Activated CD4-positive, alpha-beta T cell treated with anti-CD3 and anti-CD28 coated beads for 36 hours (primary cell): ENCODE data around the gene CENPU. TPM values are rescaled to one million over a fixed set of nuclear protein-coding genes. Genes with fewer than 3 reads are reported as not detected.
"Not testable (repeated sequence)": the region's sequence is repeated elsewhere in the genome, so short reads cannot be mapped to it uniquely, and the experiment has no call there.

Experiments used
- ATAC-seq: fragments of 200-7000 bp; cut with Tn5 transposase; one replicate; pipeline ENCODE4 v1.10.0; 2021; ENCODE audit warnings: mild to moderate bottlenecking, moderate library complexity
- CTCF ChIA-PET: fragments of 350-600 bp; sonication (Branson Sonifier 250); formaldehyde crosslinking; loops from one replicate; lab custom pipeline; 2021; ENCODE audit warnings: antibody characterized with exemption; lab: Charles Lee
- POLR2A ChIA-PET: fragments of 350-600 bp; sonication (Branson Sonifier 250); formaldehyde crosslinking; loops from one replicate; lab custom pipeline; 2021; ENCODE audit warnings: antibody characterized with exemption, inconsistent platforms; lab: Charles Lee
- DNase-seq: peaks from one replicate; pipeline ENCODE4 v3.0.0-alpha.2; 2020
- H3K27ac Mint-ChIP-seq: one replicate; pipeline ENCODE4 v1.8.0; 2021; ENCODE audit warnings: mixed read lengths
- H3K27me3 Mint-ChIP-seq: one replicate; pipeline ENCODE4 v1.8.0; 2021; ENCODE audit warnings: mixed read lengths
- H3K36me3 Mint-ChIP-seq: one replicate; pipeline ENCODE4 v1.8.0; 2021; ENCODE audit warnings: low read depth, mixed read lengths
- H3K4me1 Mint-ChIP-seq: one replicate; pipeline ENCODE4 v1.8.0; 2021; ENCODE audit warnings: mixed read lengths
- H3K4me3 Mint-ChIP-seq: one replicate; pipeline ENCODE4 v1.8.0; 2021; ENCODE audit warnings: mild to moderate bottlenecking, moderate library complexity, mixed read lengths
- H3K9me3 Mint-ChIP-seq: one replicate; pipeline ENCODE4 v1.8.0; 2021; ENCODE audit warnings: low read depth, mixed read lengths
- intact Hi-C, 2 experiments: fragments of 100-400 bp; cut with DNase I in 1 of 2; cut with micrococcal nuclease in 1 of 2; formaldehyde crosslinking; loops; one replicate each; pipeline versions ENCODE4 v1.14.2 to v1.15.1; 2022 to 2024; cut with DNase I, micrococcal nuclease
- total RNA-seq, 2 experiments: library from RNA; stranded (reverse); gene quantifications; one replicate each; pipeline ENCODE4 v1.2.3, GENCODE V29; 2021

Gene CENPU
- total RNA-seq, 2 experiments from 2014 or later = 87.7 to 88.4 TPM

- Mint-ChIP-seq H3K36me3 (peaks cover 37% of the 10 kb centered on the region), H3K4me1 (peaks cover 22% of the 10 kb centered on the region), H3K27ac (peak overlapping the region; percentile 44), H3K9me3 (no peaks in the 10 kb centered on the region), H3K27me3 (no peaks in the 10 kb centered on the region), H3K4me3 (no peak overlapping the region)
- DNase-seq (no peak), ATAC-seq (peak; percentile 37)
- intact Hi-C loops = no loop called here
- POLR2A ChIA-PET = no interaction called here
- CTCF ChIA-PET = no interaction called here
These were observed 65.8 kb downstream of the CENPU start for GRCh38 chr4:184668096-184668495.

GRCh38 chr4:184666670-184667069, 67.2 kb downstream of the CENPU start:
- Mint-ChIP-seq H3K4me3 (no peak overlapping the region), H3K27me3 (no peaks in the 10 kb centered on the region), H3K27ac (no peak overlapping the region), H3K4me1 (peaks cover 22% of the 10 kb centered on the region), H3K36me3 (peaks cover 27% of the 10 kb centered on the region), H3K9me3 (no peaks in the 10 kb centered on the region)
- ATAC-seq = no peak
- POLR2A ChIA-PET = no interaction called here
- no peak for DNase-seq
- CTCF ChIA-PET = interaction anchor here (0.6 to 1.0 kb wide), 2 partner anchors 55 to 64 kb away, joined by 3 read pairs; no protein-coding TSS in a partner anchor
- intact Hi-C loops = no loop called here

- no peaks in the 10 kb centered on the region for H3K27me3 Mint-ChIP-seq
- intact Hi-C loops = no loop called here
- peaks cover 19% of the 10 kb centered on the region for H3K4me1 Mint-ChIP-seq
- peaks cover 34% of the 10 kb centered on the region for H3K36me3 Mint-ChIP-seq
- no peaks in the 10 kb centered on the region for H3K9me3 Mint-ChIP-seq
- no peak overlapping the region for H3K27ac Mint-ChIP-seq
- ATAC-seq (peak; percentile 68), DNase-seq (peak; percentile 11)
- ChIA-PET CTCF (interaction anchor here (0.6 kb wide), 1 partner anchor 470 kb away, joined by 3 read pairs; no protein-coding TSS in a partner anchor), POLR2A (no interaction called here)
- H3K4me3 Mint-ChIP-seq = no peak overlapping the region
These were observed 69.3 kb downstream of the CENPU start for GRCh38 chr4:184664445-184665210.

GRCh38 chr4:184662236-184662635, 71.7 kb downstream of the CENPU start:
- ChIA-PET CTCF (interaction anchor here (0.7 to 1.4 kb wide), 3 partner anchors 16 to 396 kb away, joined by 3 read pairs; no protein-coding TSS in a partner anchor), POLR2A (no interaction called here)
- DNase-seq (no peak), ATAC-seq (no peak)
- Mint-ChIP-seq H3K36me3 (peaks cover 20% of the 10 kb centered on the region), H3K4me3 (no peak overlapping the region), H3K27me3 (no peaks in the 10 kb centered on the region), H3K4me1 (no peaks in the 10 kb centered on the region), H3K27ac (no peak overlapping the region), H3K9me3 (no peaks in the 10 kb centered on the region)
- intact Hi-C loops = no loop called here

- ATAC-seq (no peak), DNase-seq (no peak)
- intact Hi-C loops = no loop called here
- no peaks in the 10 kb centered on the region for H3K27me3 Mint-ChIP-seq
- H3K4me1 Mint-ChIP-seq = no peaks in the 10 kb centered on the region
- peaks cover 21% of the 10 kb centered on the region for H3K36me3 Mint-ChIP-seq
- H3K4me3 Mint-ChIP-seq = no peak overlapping the region
- no peaks in the 10 kb centered on the region for H3K9me3 Mint-ChIP-seq
- H3K27ac Mint-ChIP-seq = no peak overlapping the region
- ChIA-PET CTCF (interaction anchor here (0.5 kb wide), 1 partner anchor 75 kb away, joined by 3 read pairs; no protein-coding TSS in a partner anchor), POLR2A (no interaction called here)
These were observed 72.9 kb downstream of the CENPU start for GRCh38 chr4:184660978-184661377.

GRCh38 chr4:184657820-184658219, 76.1 kb downstream of the CENPU start:
- H3K27ac Mint-ChIP-seq, H3K9me3 Mint-ChIP-seq, POLR2A ChIA-PET, DNase-seq, intact Hi-C loops, ATAC-seq, H3K4me3 Mint-ChIP-seq, CTCF ChIA-PET, H3K4me1 Mint-ChIP-seq, H3K27me3 Mint-ChIP-seq: not testable (repeated sequence)
- peaks cover 19% of the 10 kb centered on the region for H3K36me3 Mint-ChIP-seq

GRCh38 chr4:184657144-184657543, 76.8 kb downstream of the CENPU start:
- Mint-ChIP-seq H3K9me3 (no peaks in the 10 kb centered on the region), H3K4me1 (peaks cover 1% of the 10 kb centered on the region), H3K27ac (no peak overlapping the region), H3K36me3 (peaks cover 19% of the 10 kb centered on the region), H3K27me3 (no peaks in the 10 kb centered on the region), H3K4me3 (no peak overlapping the region)
- DNase-seq (no peak), ATAC-seq (no peak)
- ChIA-PET POLR2A (no interaction called here), CTCF (interaction anchor here (0.6 kb wide), 1 partner anchor 439 kb away, joined by 3 read pairs; no protein-coding TSS in a partner anchor)
- intact Hi-C loops = no loop called here

- Mint-ChIP-seq H3K36me3 (peaks cover 22% of the 10 kb centered on the region), H3K9me3 (no peaks in the 10 kb centered on the region), H3K27ac (no peak overlapping the region), H3K27me3 (no peaks in the 10 kb centered on the region), H3K4me1 (peaks cover 6% of the 10 kb centered on the region), H3K4me3 (no peak overlapping the region)
- ATAC-seq = no peak
- ChIA-PET POLR2A (no interaction called here), CTCF (interaction anchor here (0.6 kb wide), 1 partner anchor 440 kb away, joined by 3 read pairs; no protein-coding TSS in a partner anchor)
- intact Hi-C loops = no loop called here
- no peak for DNase-seq
These were observed 77.7 kb downstream of the CENPU start for GRCh38 chr4:184655889-184656869.

- intact Hi-C loops = no loop called here
- H3K4me1 Mint-ChIP-seq = peaks cover 15% of the 10 kb centered on the region
- peak overlapping the region; percentile 1 for H3K27ac Mint-ChIP-seq
- H3K4me3 Mint-ChIP-seq = no peak overlapping the region
- no peaks in the 10 kb centered on the region for H3K9me3 Mint-ChIP-seq
- ChIA-PET CTCF (no interaction called here), POLR2A (no interaction called here)
- ATAC-seq (no peak), DNase-seq (no peak)
- H3K27me3 Mint-ChIP-seq = no peaks in the 10 kb centered on the region
- peaks cover 18% of the 10 kb centered on the region for H3K36me3 Mint-ChIP-seq
These were observed 80.2 kb downstream of the CENPU start for GRCh38 chr4:184653650-184654049.

- peaks cover 19% of the 10 kb centered on the region for H3K4me1 Mint-ChIP-seq
- CTCF ChIA-PET, H3K9me3 Mint-ChIP-seq, H3K27me3 Mint-ChIP-seq, ATAC-seq, intact Hi-C loops, H3K4me3 Mint-ChIP-seq, DNase-seq, POLR2A ChIA-PET, H3K27ac Mint-ChIP-seq: not testable (repeated sequence)
- peaks cover 26% of the 10 kb centered on the region for H3K36me3 Mint-ChIP-seq
These were observed 81.2 kb downstream of the CENPU start for GRCh38 chr4:184652681-184653080.

GRCh38 chr4:184651899-184652298, 82.0 kb downstream of the CENPU start:
- ChIA-PET CTCF (no interaction called here), POLR2A (no interaction called here)
- DNase-seq = no peak
- H3K4me3 Mint-ChIP-seq = no peak overlapping the region
- H3K9me3 Mint-ChIP-seq = no peaks in the 10 kb centered on the region
- H3K36me3 Mint-ChIP-seq = peaks cover 29% of the 10 kb centered on the region
- peaks cover 27% of the 10 kb centered on the region for H3K4me1 Mint-ChIP-seq
- ATAC-seq = no peak
- no peak overlapping the region for H3K27ac Mint-ChIP-seq
- intact Hi-C loops = no loop called here
- no peaks in the 10 kb centered on the region for H3K27me3 Mint-ChIP-seq
